Renal pelvis (tissue), 3 donors: Measurements from ENCODE around the gene NPC2. TPM values are rescaled to one million over a fixed set of nuclear protein-coding genes. Genes with fewer than 3 reads are reported as not detected.

Source experiments
- polyA plus RNA-seq, 3 donors: library from polyadenylated mRNA; unstranded; fragments of 120-200 nt; gene quantifications; one replicate each; pipeline ENCODE4 v1.2.1, GENCODE V29; 2013; ENCODE audit not compliant: insufficient read length in 3 of 3

The NPC2 gene
- polyA plus RNA-seq, 3 donors, result 311 to 336 (median 311) TPM

Other genes starting within 250 kb of the NPC2 start
- 100 to 1,000 TPM; 101 to 149 (median 143) TPM for gene ABCD4, start 190.4 kb downstream of the NPC2 start, polyA plus RNA-seq
- gene VRTN, start 144.8 kb downstream of the NPC2 start, polyA plus RNA-seq, result under 1 TPM in 1 of 3 donors, not detected in 2; 0.06 TPM
- gene SYNDIG1L, start 67.1 kb downstream of the NPC2 start, polyA plus RNA-seq, result under 1 TPM; 0.23 to 0.31 (median 0.30) TPM
- 10 to 100 TPM; 40.2 to 42.7 (median 41.7) TPM for gene ISCA2, start 460 bp upstream of the NPC2 start, polyA plus RNA-seq
- 1 to 10 TPM; 2.4 to 4.4 (median 2.9) TPM for gene LTBP2, start 118.9 kb upstream of the NPC2 start, polyA plus RNA-seq
- gene AREL1, start 219.8 kb upstream of the NPC2 start, polyA plus RNA-seq, result 10 to 100 TPM; 33.1 to 38.4 (median 33.3) TPM
- gene FCF1, start 219.8 kb upstream of the NPC2 start, polyA plus RNA-seq, result 10 to 100 TPM; 53.5 to 59.5 (median 56.0) TPM